IPS DF 19.7 (cell line): ENCODE data around the gene LBP.
"Not testable (repeated sequence)": the region's sequence is repeated elsewhere in the genome, so short reads cannot be mapped to it uniquely, and the experiment has no call there.

Source experiments
- DNase-seq: peaks from one replicate; pipeline ENCODE4 v3.0.0-alpha.2; 2013; ENCODE audit warnings: low read depth, low spot score

The LBP gene

GRCh38 chr20:38395751-38396395 lies 49.6 kb downstream of the LBP start:
- DNase-seq: not testable (repeated sequence)

- DNase-seq: no peak
Observed at GRCh38 chr20:38402089-38402488, 55.8 kb downstream of the LBP start.

GRCh38 chr20:38402816-38403215 lies 56.5 kb downstream of the LBP start:
- DNase-seq: no peak

- no peak for DNase-seq
Observed at GRCh38 chr20:38404016-38404415, 57.7 kb downstream of the LBP start.

- no peak for DNase-seq
Observed at GRCh38 chr20:38405132-38405531, 58.9 kb downstream of the LBP start.

- no peak for DNase-seq
Observed at GRCh38 chr20:38406476-38406875, 60.2 kb downstream of the LBP start.

- DNase-seq: no peak
Observed at GRCh38 chr20:38407321-38407720, 61.0 kb downstream of the LBP start.

- not testable (repeated sequence) for DNase-seq
Observed at GRCh38 chr20:38407822-38408221, 61.5 kb downstream of the LBP start.

GRCh38 chr20:38412877-38413577 lies 66.7 kb downstream of the LBP start:
- DNase-seq: no peak

GRCh38 chr20:38414769-38415450 lies 68.6 kb downstream of the LBP start:
- DNase-seq: no peak

GRCh38 chr20:38418509-38419204 lies 72.4 kb downstream of the LBP start:
- DNase-seq: no peak

GRCh38 chr20:38420388-38421085 lies 74.3 kb downstream of the LBP start:
- DNase-seq: no peak

- DNase-seq: no peak
Observed at GRCh38 chr20:38421915-38422314, 75.6 kb downstream of the LBP start.

- DNase-seq: no peak
Observed at GRCh38 chr20:38423541-38423940, 77.3 kb downstream of the LBP start.

- DNase-seq: no peak
Observed at GRCh38 chr20:38424401-38424800, 78.1 kb downstream of the LBP start.

- DNase-seq: no peak
Observed at GRCh38 chr20:38426006-38426897, 80.0 kb downstream of the LBP start.
